NB4 (cell line): Measurements from ENCODE around the gene DIP2C.
"Not testable (repeated sequence)": the region's sequence is repeated elsewhere in the genome, so short reads cannot be mapped to it uniquely, and the experiment has no call there.

Experiments
- DNase-seq: peaks from one replicate; pipeline ENCODE4 v3.0.0; 2010; ENCODE audit warnings: low read depth
- H3K4me3 ChIP-seq: one replicate; pipeline ENCODE4 v1.5.1; 2011; ENCODE audit warnings: mild to moderate bottlenecking, low read depth, low read length, moderate library complexity
- MAX ChIP-seq: IDR thresholded peaks from 2 replicates; pipeline ENCODE4 v1.6.1; 2011; ENCODE audit warnings: low read depth, low read length
- MYC ChIP-seq: IDR thresholded peaks from 2 replicates; pipeline ENCODE4 v1.6.1; 2011; ENCODE audit warnings: low read depth, low read length
- POLR2A ChIP-seq: IDR thresholded peaks from 2 replicates; pipeline ENCODE4 v1.6.1; 2011; ENCODE audit warnings: mild to moderate bottlenecking; ENCODE audit not compliant: insufficient read length; ENCODE audit errors: extremely low read depth
- TF ChIP-seq, protein P1 (sequence below): IDR thresholded peaks from one replicate; pipeline ENCODE4 v1.5.1; 2012; ENCODE audit warnings: low read depth, low read length

Gene DIP2C

GRCh38 chr10:703118-703517, 13.7 kb upstream of the DIP2C start:
- TF ChIP-seq MAX, result no peak
- TF ChIP-seq MYC, result no peak
- TF ChIP-seq POLR2A, result no peak
- TF ChIP-seq, protein P1, sequence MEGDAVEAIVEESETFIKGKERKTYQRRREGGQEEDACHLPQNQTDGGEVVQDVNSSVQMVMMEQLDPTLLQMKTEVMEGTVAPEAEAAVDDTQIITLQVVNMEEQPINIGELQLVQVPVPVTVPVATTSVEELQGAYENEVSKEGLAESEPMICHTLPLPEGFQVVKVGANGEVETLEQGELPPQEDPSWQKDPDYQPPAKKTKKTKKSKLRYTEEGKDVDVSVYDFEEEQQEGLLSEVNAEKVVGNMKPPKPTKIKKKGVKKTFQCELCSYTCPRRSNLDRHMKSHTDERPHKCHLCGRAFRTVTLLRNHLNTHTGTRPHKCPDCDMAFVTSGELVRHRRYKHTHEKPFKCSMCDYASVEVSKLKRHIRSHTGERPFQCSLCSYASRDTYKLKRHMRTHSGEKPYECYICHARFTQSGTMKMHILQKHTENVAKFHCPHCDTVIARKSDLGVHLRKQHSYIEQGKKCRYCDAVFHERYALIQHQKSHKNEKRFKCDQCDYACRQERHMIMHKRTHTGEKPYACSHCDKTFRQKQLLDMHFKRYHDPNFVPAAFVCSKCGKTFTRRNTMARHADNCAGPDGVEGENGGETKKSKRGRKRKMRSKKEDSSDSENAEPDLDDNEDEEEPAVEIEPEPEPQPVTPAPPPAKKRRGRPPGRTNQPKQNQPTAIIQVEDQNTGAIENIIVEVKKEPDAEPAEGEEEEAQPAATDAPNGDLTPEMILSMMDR, result no peak
- DNase-seq, result no peak

GRCh38 chr10:700183-700582, 10.7 kb upstream of the DIP2C start:
- DNase-seq, H3K4me3 ChIP-seq: not testable (repeated sequence)

More at GRCh38 chr10:703118-703517, 13.7 kb upstream of the DIP2C start:
- H3K4me3 ChIP-seq, result no peak overlapping the region

DNA sequence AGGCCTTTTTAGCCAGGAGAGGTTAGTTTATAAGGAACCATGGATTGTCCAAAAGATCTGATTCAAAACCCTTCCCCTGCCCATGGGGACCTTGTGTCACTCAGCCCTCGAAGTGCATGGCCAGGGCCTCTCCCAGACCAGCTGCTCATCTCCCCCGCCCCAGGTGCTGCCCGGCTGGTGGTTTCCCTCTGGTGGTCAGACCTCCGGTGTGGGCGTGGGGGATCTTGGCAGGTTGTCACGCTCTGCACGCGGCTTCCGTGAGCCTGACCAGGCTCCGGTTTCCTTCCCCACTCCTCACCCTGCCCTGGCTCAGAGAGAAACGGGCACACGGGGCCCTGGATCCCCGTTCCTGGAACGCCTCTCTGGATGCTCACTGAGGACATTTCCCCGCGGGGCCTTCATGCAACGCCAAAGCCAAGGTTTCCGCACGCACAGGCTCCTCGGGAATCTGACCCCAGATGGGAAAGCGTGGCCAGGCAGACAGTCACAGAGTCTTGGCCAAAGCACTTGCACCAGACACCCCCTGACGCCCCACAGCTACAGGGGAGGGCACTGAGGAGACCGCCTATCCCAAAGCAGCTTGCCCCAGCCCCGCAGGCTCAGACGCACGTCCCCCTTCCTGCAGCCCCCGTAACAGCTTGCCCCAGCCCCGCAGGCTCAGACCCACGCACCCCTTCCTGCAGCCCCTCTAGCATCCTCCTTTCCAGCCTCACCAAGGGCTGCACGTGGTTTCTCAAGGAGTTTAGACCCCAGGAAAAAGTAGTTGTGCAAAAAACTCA, 7.8 kb upstream of the DIP2C start:
- no peak overlapping the region for H3K4me3 ChIP-seq
- no peak for DNase-seq
- TF ChIP-seq MYC (no peak), POLR2A (no peak), MAX (no peak)
- TF ChIP-seq, protein P1, result no peak

GRCh38 chr10:695396-695795, 5.9 kb upstream of the DIP2C start:
- no peak for TF ChIP-seq POLR2A
- TF ChIP-seq, protein P1, result no peak
- TF ChIP-seq MAX, result no peak
- no peak for TF ChIP-seq MYC
- no peak overlapping the region for H3K4me3 ChIP-seq
- no peak for DNase-seq

DNA sequence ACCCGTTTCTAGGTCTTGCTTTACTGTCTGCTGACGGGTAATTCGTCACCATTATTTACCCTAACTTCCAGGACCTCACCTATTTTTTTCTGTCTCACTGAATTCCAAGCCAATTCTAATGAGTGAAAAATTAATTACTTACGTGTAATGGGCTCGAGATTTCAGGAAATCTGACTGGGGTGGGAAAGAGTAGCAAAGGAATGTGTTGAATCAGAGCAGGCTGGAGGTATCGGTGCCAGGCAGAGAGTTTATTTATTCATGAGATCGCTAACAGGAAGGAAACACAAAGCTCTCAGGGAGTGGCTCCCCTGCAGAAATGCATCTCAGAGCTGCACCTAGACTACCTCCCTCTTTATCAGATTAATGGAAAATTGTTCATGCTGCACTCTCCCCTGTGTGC, 4.0 kb upstream of the DIP2C start:
- H3K4me3 ChIP-seq, result no peak overlapping the region
- DNase-seq, result no peak
- no peak for TF ChIP-seq MYC
- TF ChIP-seq, protein P1, result no peak
- TF ChIP-seq MAX, result no peak
- no peak for TF ChIP-seq POLR2A

DNA sequence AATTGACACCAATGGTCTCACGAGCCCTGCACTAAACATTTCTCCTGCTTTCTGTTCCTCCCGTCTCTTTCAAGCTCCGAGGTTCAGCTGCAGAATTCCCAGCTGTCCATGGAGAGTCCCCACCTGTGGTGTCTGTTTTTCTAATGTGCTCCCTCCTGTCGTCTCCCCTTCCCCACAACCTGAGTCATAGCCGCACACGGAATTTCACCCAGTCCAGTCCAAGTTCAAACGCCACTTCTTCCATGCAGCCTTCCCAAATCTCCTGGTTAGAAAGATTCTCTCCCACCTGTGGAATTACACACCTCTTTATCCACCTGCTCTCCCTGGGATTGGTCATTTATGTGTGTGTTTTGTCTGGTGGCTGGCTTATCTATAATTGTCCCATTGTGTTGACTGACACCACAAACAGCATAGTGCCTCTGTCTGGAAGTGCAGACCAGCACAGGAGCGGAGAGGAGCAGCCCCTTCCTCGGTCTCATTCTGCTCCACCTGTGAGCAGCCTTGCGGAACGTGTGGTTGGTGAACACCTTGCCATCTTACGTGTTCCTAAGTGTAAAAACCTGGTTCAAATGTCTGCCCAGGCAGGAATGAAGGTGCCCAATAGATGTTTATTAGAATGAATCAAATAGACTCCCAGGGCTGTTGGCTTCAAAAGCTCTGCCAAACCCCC, 3.3 kb upstream of the DIP2C start:
- no peak for DNase-seq
- no peak for TF ChIP-seq POLR2A
- TF ChIP-seq MAX, result no peak
- TF ChIP-seq, protein P1, result no peak
- TF ChIP-seq MYC, result no peak
- H3K4me3 ChIP-seq, result no peak overlapping the region
